HL-60 (cell line): Measurements from ENCODE around the gene CLCNKA.
A peak's percentile ranks its signal among the peaks of the same experiment; 100 is the strongest.

Experiments used
- DNase-seq, 2 experiments: peaks; one replicate each; pipeline ENCODE4 v3.0.0-alpha.2; 2010 to 2020; ENCODE audit warnings: low read depth in 1 of 2, low spot score in 1 of 2
- H3K27ac ChIP-seq: fragments of 250-450 bp; sonication (Bioruptor Pico); replicated peaks from 2 replicates; pipeline ENCODE4 v1.5.1; 2020; ENCODE audit warnings: mild to moderate bottlenecking, moderate library complexity
- H3K27me3 ChIP-seq: fragments of 250-450 bp; sonication (Bioruptor Pico); 2 replicates; pipeline ENCODE4 v1.5.1; 2021; ENCODE audit warnings: mild to moderate bottlenecking, moderate library complexity; ENCODE audit not compliant: insufficient read depth, poor library complexity, severe bottlenecking
- H3K4me3 ChIP-seq: replicated peaks from 2 replicates; pipeline ENCODE4 v1.5.1; 2011; ENCODE audit warnings: mild to moderate bottlenecking, control low read depth, low read length; ENCODE audit not compliant: insufficient read depth
- CTCF ChIP-seq: IDR thresholded peaks from one replicate; pipeline ENCODE4 v1.5.1; 2011; ENCODE audit warnings: low read length, control low read depth, inconsistent platforms; ENCODE audit not compliant: insufficient read depth
- GABPA ChIP-seq: IDR thresholded peaks from 2 replicates; pipeline ENCODE4 v1.6.1; 2012; ENCODE audit warnings: low read depth
- POLR2AphosphoS5 ChIP-seq: IDR thresholded peaks from 2 replicates; pipeline ENCODE4 v1.6.1; 2012; ENCODE audit warnings: low read depth
- REST ChIP-seq: IDR thresholded peaks from 2 replicates; pipeline ENCODE4 v1.6.1; 2012; ENCODE audit warnings: low read depth; ENCODE audit not compliant: insufficient replicate concordance
- SPI1 ChIP-seq: IDR thresholded peaks from 2 replicates; pipeline ENCODE4 v1.6.1; 2012; ENCODE audit warnings: low read depth, mild to moderate bottlenecking, borderline replicate concordance

CLCNKA gene

GRCh38 chr1:15981679-15982078 is 40.2 kb upstream of the CLCNKA start:
- DNase-seq = no peak
- Histone ChIP-seq H3K27me3 (no peaks in the 10 kb centered on the region), H3K4me3 (no peak overlapping the region), H3K27ac (no peak overlapping the region)
- TF ChIP-seq REST (peak; percentile 61), SPI1 (no peak)

- Histone ChIP-seq H3K4me3 (no peak overlapping the region), H3K27me3 (no peaks in the 10 kb centered on the region), H3K27ac (no peak overlapping the region)
- DNase-seq = no peak
- TF ChIP-seq GABPA (no peak), POLR2AphosphoS5 (no peak), SPI1 (no peak), REST (no peak), CTCF (no peak)
Observed at GRCh38 chr1:15983275-15983674, 38.6 kb upstream of the CLCNKA start.

GRCh38 chr1:15985611-15986297 is 36.1 kb upstream of the CLCNKA start:
- no peak overlapping the region for H3K27ac ChIP-seq
- DNase-seq = peak in 1 of 2 experiments; percentile 31
- no peaks in the 10 kb centered on the region for H3K27me3 ChIP-seq
- H3K4me3 ChIP-seq = no peak overlapping the region
- TF ChIP-seq CTCF = no peak
- no peak for TF ChIP-seq GABPA
- TF ChIP-seq REST = no peak
- no peak for TF ChIP-seq SPI1
- TF ChIP-seq POLR2AphosphoS5 = no peak
